ENCODE data around the gene USP10. TPM values are rescaled to one million over a fixed set of nuclear protein-coding genes. Genes with fewer than 3 reads are reported as not detected.
A peak's percentile ranks its signal among the peaks of the same experiment; 100 is the strongest.
"Not testable (repeated sequence)": the region's sequence is repeated elsewhere in the genome, so short reads cannot be mapped to it uniquely, and the experiment has no call there.

Gene USP10
- total RNA-seq, 1 experiment from 2014 or later, result 82.0 TPM

DNA sequence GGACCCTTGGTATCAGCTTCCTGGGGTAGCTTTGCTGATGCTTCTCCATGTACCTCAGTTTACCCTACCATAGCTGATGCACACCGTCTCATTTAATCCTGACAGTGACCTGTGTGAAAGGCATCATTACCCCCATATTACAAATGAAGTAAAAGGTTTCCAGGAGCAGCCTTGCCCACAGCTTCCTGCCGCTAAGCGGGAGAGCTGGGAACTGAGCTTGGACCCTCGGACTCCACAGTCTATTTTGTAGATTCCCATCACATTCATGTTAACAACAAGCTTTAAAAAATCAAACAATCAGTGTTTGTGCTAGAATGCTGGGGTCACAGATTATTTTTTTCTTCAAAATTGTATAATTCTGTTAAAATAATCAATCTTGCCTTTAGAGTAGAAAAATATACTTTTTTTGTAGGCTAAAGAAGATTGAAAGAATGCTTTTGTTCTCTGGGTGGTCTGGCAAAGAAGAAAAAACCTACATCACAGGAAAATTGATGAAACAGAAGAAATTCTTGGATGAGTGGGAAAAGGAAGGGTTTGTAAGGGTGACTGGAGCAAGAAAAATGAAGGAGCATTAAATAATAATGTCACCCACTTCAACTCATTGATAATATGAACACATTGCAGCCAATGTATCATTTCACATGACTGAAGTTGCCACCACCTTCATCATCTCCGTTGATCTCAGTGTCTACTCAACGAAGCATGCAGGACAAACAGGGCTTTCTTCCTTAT, 9.5 kb upstream of the USP10 start:
- in situ Hi-C loops (cut with HindIII; ENCODE audit: low sequenced_read_pairs), result no loop called here
- no peak for DNase-seq (ENCODE audit: low spot score)

DNA sequence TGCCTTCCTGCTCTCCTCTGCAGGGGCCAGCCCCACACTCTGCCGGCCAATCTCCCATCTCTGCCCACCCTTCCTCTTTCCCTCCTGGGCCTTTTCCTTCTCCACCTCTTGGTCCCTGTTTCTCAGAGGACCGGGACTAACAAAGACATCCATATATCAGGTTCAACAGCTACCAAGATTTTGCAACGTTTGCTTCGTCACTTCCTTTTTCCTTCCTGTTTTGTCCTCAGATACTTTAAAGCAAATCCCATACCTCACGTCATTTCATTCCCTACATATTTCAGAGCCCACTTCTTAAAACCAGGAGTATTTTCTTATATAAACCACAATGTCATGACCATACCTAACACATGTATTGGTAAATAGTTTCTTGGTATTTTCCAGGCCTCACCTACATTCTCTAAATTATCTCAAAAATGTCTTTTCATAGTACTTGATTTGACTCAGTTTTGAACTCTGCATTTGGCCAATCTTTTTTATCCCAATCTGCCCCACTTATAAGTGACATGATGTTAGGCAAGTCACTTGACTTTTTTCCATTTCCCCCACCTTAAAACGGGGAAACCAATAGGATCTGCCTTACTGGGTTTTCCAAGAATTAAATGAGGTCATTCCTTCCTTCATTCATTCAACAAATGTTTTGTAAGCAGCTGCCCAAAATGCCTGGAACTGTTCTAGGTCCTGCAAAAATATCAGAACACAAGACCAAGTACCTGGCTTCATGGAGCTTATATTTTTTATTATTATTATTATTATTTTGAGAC, 7.2 kb upstream of the USP10 start:
- no peak for DNase-seq (ENCODE audit: low spot score)
- in situ Hi-C loops (cut with HindIII; ENCODE audit: low sequenced_read_pairs), result no loop called here

DNA sequence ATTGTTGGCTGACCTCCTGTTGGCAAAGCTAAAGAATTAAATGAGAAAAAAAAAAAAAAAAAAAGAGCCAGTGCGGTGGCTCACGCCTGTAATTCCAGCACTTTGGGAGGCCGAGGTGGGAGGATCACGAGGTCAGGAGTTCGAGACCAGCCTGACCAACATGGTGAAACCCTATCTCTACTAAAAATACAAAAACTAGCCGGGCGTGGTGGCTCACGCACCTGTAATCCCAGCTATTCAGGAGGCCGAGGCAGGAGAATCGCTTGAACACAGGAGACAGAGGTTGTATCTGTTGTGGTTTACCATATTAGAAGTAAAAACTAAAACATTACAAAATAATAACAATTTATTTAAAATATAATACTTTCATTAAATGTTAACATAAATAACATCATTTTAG, 5.9 kb upstream of the USP10 start:
- in situ Hi-C loops (cut with HindIII; ENCODE audit: low sequenced_read_pairs), result not testable (repeated sequence)

DNA sequence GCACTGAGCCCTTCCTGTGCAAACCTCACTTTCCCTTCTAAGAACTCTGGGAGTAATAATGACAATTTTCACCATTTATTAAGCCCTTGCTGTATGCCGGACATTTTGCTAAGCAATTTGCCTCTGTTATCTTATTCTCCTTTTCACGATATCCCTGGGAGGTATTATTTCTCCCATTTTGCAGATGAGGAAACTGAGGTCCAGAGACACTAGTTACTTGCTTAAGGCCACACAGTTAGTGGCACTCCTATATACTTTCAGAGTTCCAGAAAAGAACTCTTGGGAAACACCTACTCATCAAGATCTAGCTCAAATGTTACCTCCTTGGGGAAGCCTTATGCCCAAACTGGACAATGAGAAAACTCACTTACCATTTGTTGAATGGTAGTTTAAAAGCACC, 4.8 kb upstream of the USP10 start:
- DNase-seq (ENCODE audit: low spot score), result no peak
- in situ Hi-C loops (cut with HindIII; ENCODE audit: low sequenced_read_pairs), result no loop called here

More for the DNA sequence above, 5.9 kb upstream of the USP10 start:
- DNase-seq (ENCODE audit: low spot score), result not testable (repeated sequence)

DNA sequence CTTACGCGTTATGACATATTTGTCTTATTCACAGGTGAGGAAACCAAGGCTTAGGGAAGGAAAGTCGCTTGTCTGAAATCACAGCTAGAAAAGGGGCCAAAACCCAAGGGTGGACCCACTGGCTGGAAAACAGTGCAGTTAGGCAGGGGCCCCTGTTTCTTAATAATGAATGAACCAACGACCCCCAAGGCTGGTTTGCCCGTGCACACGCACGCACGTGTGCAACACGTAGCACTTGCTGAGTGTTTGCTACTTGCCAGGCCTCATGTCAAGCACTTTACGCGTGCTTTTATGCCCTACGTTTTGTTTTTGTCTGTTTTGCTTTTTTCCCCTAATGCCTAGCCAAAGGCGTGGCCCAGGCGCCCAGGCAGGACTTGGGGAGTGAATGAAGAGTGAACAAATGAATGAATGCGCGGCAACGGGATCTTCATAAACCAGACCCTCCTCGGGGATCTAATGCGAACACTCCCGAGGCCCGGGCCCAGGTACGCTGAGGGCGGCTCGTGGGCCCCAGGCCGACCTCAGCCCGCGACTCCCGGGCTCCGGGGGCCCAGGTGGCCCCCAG, 571 bp upstream of the USP10 start:
- DNase-seq (ENCODE audit: low spot score), result peak; percentile 20
- in situ Hi-C loops (cut with HindIII; ENCODE audit: low sequenced_read_pairs), result no loop called here

DNA sequence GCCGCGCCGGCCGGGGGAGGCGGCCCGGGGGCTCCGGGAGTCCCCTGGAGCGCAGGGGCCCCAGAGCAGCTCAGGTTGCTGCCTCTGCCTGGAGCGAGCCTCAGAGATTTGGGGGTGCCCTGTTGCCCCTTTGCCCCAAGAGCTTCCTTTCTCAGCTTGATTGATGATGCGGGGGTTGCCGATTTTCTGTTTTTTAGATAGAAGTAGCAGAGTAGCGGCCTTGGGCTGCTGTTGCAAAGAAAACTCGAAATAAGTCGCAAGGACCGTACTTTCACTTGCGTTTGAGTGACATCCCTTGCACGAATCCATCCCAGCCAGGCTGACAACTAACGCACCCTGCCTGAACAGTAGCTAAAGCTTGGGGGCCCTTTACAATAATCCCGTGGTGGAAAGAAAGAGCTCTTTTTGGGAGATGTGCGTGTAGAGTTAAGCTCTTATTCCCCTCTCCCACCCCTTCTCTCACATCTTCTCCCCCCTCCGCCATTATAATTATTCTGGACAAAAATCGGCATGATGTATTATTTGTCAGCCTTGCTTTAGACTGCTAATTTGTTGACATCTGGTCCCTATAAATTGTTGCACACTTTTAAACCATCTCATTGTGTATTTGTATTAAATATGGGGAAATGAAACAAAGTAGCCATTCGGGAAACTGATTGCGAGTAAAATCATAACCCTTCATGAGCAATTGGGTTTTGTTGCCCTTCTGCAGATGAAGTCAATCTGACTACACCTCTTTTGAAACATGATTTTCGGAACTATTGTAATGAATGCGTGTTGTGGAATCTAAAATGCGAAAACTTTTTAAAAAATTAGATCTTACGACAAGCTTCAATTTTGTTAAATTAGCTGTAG, 873 bp downstream of the USP10 start:
- in situ Hi-C loops (cut with HindIII; ENCODE audit: low sequenced_read_pairs), result no loop called here
- peak; percentile 43 for DNase-seq (ENCODE audit: low spot score)

DNA sequence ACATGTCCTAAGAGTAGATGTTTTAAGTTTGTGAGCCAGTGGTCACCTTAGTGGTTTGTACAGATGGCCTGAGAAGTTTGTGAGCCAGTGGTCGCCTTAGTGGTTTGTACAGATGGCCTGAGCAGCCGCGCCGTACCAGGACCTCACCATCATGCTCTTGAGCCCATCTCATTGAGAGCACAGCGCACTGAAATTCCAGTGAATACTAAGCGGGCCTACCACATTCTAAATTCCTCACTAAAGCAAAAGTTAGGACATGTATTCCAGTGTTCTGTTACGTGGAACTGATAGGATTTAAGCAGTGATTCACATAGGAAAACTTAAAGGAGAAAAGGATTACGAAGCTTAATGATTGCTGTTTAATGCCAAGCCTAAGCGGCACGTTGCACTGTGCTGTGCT, 3.9 kb downstream of the USP10 start:
- DNase-seq (ENCODE audit: low spot score), result no peak
- in situ Hi-C loops (cut with HindIII; ENCODE audit: low sequenced_read_pairs), result no loop called here

DNA sequence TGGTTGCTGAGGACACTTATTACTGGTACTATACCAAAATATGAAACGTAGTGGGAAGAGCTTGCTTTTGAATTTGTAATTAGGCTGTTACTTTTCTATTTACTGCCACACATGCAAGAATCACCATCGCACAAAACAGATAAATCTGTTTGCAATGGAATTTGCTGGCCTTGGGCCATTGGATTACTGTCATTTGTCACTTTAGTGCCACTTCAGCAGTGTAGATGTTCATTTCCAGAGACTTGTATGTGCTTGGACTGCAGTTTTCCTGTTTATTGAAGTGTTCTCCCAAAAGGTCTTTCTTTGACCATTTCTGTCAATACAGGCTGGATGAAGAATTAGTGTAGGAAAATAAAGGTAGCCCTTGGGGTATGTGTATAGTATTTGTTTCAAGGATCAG, 4.5 kb downstream of the USP10 start:
- in situ Hi-C loops (cut with HindIII; ENCODE audit: low sequenced_read_pairs), result no loop called here
- DNase-seq (ENCODE audit: low spot score), result no peak

DNA sequence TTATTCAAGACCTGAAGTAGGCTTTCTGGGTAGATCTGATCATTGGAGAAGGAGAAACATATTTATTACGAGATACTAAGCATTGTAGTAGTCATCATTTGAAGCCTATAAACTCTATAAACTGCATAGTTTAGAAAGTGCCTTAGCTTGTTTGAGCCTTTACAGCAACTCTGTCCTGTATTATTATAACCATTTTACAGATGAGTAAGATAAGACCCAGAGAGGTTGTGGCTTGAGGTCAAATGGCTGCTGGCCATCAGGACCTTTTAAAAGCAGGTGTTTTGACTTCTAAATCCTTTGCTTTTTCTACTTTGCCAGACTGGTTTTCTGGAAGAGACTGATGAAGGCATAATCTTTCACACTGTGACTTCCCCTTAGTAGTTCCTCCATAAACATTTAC, 7.1 kb downstream of the USP10 start:
- no peak for DNase-seq (ENCODE audit: low spot score)
- in situ Hi-C loops (cut with HindIII; ENCODE audit: low sequenced_read_pairs), result no loop called here

DNA sequence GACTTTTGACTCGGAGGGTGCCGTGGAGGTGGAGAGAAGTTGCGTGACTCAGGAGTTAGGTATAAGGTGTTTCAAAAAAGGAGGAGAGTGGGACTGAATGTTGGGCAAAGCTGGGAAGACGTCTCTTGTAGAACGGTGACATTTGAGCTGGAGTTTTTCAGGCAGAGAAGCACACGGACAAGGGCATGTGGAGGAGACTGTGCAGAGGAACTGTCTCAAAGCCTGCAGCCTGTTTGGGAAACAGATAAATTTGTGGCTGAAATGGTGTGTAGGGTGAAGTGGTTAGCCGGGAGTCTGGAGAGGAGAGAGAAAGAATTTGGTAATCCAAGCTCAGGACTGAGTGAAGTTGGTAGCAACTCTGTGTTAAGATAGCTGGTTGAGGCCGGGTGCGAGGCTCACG, 9.8 kb downstream of the USP10 start:
- DNase-seq (ENCODE audit: low spot score), result no peak
- in situ Hi-C loops (cut with HindIII; ENCODE audit: low sequenced_read_pairs), result no loop called here

DNA sequence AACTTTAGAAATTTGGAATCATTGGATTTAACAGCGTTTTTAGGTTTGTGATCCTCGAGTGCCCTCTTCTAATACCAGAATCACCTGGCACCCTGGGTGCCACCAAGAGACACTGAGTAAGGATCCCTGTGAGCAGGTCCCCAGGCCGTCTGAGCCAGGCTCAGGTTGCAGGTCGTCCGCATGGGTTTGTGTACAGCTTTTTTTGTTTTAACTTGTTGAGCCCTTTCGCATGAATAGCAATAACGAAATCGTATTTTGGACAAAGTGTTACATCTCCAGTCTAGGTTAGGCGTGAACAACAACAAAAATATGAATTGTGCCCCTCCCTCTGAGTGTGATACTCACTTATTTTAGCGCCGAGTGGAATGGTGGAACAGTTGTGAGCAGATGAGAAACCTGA, 10.9 kb downstream of the USP10 start:
- no peak for DNase-seq (ENCODE audit: low spot score)
- in situ Hi-C loops (cut with HindIII; ENCODE audit: low sequenced_read_pairs), result no loop called here

DNA sequence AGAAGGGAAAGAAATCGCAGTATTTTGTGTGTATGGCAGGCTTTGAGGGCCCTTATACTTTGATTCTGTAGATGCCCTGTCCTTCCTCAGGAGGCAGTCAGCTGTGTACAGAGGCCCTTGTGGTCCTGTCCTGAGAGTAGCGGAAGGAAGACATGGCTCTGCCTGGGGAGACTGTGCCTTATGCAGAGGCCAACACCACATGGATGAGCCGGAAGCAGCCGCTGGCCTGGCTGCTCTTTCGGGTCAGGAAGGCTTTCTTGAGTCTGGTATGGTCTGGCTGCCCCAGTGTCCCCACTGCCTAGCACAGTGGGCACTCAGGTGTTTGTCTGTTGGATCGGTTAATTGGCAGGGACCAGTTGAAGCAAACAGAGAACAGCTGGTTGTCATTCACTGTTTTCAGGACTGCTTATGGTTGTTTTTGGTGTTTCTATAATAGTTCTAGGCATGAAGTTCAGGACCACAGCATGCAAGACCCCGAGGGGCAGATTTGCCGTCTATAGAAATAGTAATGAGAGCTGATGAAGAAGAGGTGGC, 12.4 kb downstream of the USP10 start:
- in situ Hi-C loops (cut with HindIII; ENCODE audit: low sequenced_read_pairs), result no loop called here
- no peak for DNase-seq (ENCODE audit: low spot score)

DNA sequence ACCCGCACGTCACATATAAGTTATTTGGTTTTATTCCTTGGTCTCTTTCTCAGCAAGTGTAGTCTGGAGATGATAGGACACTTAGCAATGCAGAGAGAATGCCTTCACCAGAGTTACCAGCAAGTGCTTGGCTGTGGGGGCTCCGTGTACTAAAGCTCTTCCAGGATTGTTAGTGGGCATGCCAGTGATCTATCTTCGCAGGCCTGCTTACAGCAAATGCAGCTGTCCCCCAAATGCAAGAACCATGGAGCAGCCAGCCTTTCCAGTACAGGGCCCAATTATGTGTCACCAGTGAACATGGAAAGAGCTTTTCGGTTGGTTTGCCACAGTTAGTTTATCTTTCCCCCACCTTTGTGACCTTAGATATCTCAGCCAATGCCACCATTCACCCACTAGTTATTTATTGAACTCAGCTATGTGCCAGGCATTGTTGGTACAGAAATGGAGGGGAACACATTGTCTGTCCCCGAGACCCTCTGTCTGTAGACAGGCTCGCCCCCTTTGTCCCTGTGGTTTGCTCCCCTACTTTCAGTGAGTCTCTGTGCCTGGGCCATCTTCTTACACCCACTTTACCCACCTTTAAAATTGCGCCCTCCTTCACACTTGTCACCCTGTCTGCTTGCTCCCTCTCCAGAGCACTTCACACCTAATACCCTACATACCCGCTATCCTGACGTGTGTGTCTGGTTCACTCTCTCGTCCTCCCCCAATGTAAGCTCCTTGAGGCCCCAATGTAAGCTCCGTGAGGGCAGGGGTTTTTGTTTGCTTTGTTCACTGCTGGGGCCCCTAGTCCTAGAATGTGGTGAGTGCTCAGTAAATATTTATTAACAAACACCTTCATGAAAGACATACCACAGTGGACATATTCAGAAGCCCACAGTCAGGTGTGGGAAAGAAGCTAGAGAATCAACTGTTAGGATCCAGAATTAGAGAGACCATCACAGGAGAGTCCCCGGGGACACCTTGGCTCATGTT, 13.3 kb downstream of the USP10 start:
- DNase-seq (ENCODE audit: low spot score), result no peak
- in situ Hi-C loops (cut with HindIII; ENCODE audit: low sequenced_read_pairs), result no loop called here

DNA sequence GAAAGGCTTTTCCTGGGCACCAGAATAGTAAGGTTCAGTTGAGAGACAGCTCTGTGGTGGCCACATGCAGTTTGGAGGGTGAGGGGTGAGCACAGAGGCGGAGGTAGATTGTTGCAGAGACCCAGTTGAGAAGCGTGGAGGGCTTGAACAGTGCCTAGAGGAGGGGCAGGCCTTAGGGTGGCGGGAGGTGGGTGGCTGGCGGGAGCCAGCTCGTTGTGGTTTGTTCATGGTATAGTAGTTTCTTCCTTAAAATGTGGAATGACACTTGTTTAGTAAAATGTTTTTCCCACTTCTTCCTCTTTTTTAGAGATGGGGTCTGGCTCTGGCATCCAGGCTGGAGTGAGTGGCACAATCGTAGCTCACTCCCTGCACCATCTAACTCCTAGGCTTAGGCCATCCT, 14.2 kb downstream of the USP10 start:
- in situ Hi-C loops (cut with HindIII; ENCODE audit: low sequenced_read_pairs), result no loop called here
- no peak for DNase-seq (ENCODE audit: low spot score)

DNA sequence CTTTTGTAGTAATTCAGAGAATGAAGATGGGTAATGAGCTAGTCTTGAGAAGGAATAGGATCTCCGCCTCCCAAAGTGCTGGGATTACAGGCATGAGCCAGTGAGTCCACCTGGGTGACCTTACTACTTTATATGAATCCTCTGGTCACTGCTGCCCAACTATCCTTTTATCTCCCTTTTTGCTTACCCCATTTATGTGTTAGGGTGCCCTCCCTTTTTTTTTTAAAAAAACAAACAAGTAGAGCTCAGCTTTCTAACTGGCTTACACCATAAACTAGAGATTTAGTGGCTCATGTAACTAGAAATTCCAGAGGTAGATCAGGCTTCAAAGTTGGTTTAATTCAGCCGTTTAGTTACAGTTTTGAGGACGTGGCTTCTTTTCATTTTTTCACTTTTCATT, 15.6 kb downstream of the USP10 start:
- in situ Hi-C loops (cut with HindIII; ENCODE audit: low sequenced_read_pairs), result no loop called here

DNA sequence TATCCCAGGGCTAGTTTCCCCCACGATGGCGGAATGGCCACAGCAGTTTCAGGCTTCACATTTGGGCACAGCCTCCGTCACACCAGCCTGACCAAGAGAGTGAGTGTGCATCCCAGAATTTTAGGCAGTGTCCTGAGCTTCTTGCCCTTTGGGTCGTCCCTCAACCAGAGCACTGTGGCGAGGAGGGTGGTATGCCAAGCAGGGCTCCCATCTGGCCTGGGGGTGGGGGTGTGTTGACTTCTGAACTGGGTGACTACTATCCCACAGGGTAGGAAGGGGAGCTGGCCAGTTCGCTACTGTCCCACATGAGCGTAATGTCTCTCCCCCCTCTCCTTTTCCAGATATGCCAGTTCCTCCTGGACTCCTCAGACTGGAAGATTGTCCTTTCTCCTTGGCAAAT, 16.1 kb downstream of the USP10 start:
- in situ Hi-C loops (cut with HindIII; ENCODE audit: low sequenced_read_pairs), result no loop called here
- DNase-seq (ENCODE audit: low spot score), result no peak

More for the DNA sequence above, 15.6 kb downstream of the USP10 start:
- no peak for DNase-seq (ENCODE audit: low spot score)

DNA sequence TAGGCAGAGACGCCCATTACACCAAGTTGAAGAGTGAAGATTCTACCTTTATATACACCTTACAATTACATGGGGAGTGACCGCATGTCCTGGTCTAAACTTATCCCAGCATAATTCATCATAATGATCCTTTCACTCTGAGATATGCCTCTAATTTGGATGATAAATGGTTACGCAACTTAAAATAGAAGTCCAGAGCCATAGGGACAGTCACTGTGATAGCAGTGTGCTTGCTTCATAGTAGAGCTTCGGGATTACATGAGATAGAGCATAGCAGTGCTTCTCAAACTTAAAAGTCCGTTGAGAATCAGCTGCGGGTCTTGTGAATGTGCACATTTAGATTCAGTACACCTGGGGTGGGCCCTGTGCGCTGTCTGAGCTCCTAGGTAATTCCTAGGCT, 16.9 kb downstream of the USP10 start:
- DNase-seq (ENCODE audit: low spot score), result no peak
- in situ Hi-C loops (cut with HindIII; ENCODE audit: low sequenced_read_pairs), result no loop called here

DNA sequence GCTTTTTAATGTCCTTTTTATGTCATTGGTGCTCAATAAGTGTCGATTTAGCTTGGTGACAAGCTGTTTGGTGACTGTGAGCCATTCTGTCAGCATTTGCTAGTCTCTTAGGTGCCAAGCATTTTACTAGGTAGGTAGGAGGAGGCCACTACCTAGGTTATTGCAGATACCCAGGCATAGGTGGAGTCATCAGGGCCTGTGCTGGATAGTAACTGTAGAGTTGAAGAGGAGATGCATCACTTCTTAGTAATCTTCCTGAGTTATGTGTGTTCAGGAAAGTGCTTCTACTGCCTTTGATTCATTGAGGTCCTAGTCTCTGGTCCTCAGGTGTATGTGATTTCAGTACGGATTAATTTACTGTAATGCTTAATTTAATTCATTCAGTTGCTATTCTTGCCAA, 17.7 kb downstream of the USP10 start:
- in situ Hi-C loops (cut with HindIII; ENCODE audit: low sequenced_read_pairs), result no loop called here
- DNase-seq (ENCODE audit: low spot score), result no peak
